Smooth muscle cell (in vitro differentiated cells): ENCODE data around the gene TMEM223. TPM values are rescaled to one million over a fixed set of nuclear protein-coding genes. Genes with fewer than 3 reads are reported as not detected.
"Not testable (repeated sequence)": the region's sequence is repeated elsewhere in the genome, so short reads cannot be mapped to it uniquely, and the experiment has no call there.

ENCODE experiments used
- DNase-seq: peaks from one replicate; lab custom pipeline; 2025; ENCODE audit not compliant: unreplicated experiment; lab: John Stamatoyannopoulos, UW
- H2AFZ ChIP-seq: fragments of 200-600 bp; sonication (generic); 2 replicates; pipeline ENCODE4 v1.6.0; 2016; ENCODE audit warnings: antibody characterized with exemption, low read depth, mild to moderate bottlenecking
- H3F3A ChIP-seq: fragments of 200-600 bp; sonication (generic); 2 replicates; pipeline ENCODE4 v1.6.0; 2017; ENCODE audit warnings: antibody characterized with exemption, low read depth
- H3K27ac ChIP-seq: fragments of 200-600 bp; sonication (generic); 2 replicates; pipeline ENCODE4 v1.5.1; 2016; ENCODE audit warnings: low read depth, mild to moderate bottlenecking
- H3K27me3 ChIP-seq: fragments of 200-600 bp; sonication (generic); 2 replicates; pipeline ENCODE4 v1.6.1; 2016; ENCODE audit warnings: low read depth, mild to moderate bottlenecking
- H3K36me3 ChIP-seq: fragments of 200-600 bp; sonication (generic); 2 replicates; pipeline ENCODE4 v1.5.1; 2016; ENCODE audit warnings: low read depth
- H3K4me1 ChIP-seq: fragments of 200-600 bp; sonication (generic); 2 replicates; pipeline ENCODE4 v1.5.1; 2016; ENCODE audit warnings: low read depth
- H3K4me2 ChIP-seq: fragments of 200-600 bp; sonication (generic); 2 replicates; pipeline ENCODE4 v1.6.0; 2016; ENCODE audit warnings: mild to moderate bottlenecking
- H3K4me3 ChIP-seq: fragments of 200-600 bp; sonication (generic); 2 replicates; pipeline ENCODE4 v1.5.1; 2016; ENCODE audit warnings: mild to moderate bottlenecking
- H3K79me2 ChIP-seq: fragments of 200-600 bp; sonication (generic); 2 replicates; pipeline ENCODE4 v1.6.0; 2016; ENCODE audit warnings: low read depth, mild to moderate bottlenecking
- H3K9ac ChIP-seq: fragments of 200-600 bp; sonication (generic); 2 replicates; pipeline ENCODE4 v1.6.0; 2016; ENCODE audit warnings: low read depth
- H3K9me3 ChIP-seq: fragments of 200-600 bp; sonication (generic); replicated peaks from 2 replicates; pipeline ENCODE4 v1.5.1; 2016; ENCODE audit warnings: low read depth
- H4K20me1 ChIP-seq: fragments of 200-600 bp; sonication (generic); 2 replicates; pipeline ENCODE4 v1.6.0; 2016; ENCODE audit warnings: low read depth
- CTCF ChIP-seq: fragments of 200-600 bp; sonication (generic); IDR thresholded peaks from 2 replicates; pipeline ENCODE4 v1.5.1; 2017; ENCODE audit warnings: borderline replicate concordance, mild to moderate bottlenecking, antibody characterized with exemption; ENCODE audit not compliant: insufficient read depth, poor library complexity, severe bottlenecking
- WGBS: methylation state at CpG from one replicate; pipeline ENCODE4 v1.1.7; 2016; ENCODE audit warnings: low lambda C conversion rate; 5-methylcytosine and 5-hydroxymethylcytosine counted together
- polyA plus RNA-seq: library from polyadenylated mRNA; unstranded; fragments of >200 nt; fragmentation: Nextera tagmentation; extraction: Ambion mirVana; gene quantifications from 2 replicates; pipeline ENCODE4 v1.2.1, GENCODE V29; 2016
- total RNA-seq: library from RNA; depleted of rRNA; stranded (reverse); fragments of >200 nt; gene quantifications from 2 replicates; pipeline ENCODE4 v1.2.3, GENCODE V29; 2014

Gene TMEM223
- total and polyA plus RNA-seq, 2 experiments from 2014 or later, result 40.8 to 43.2 TPM

- no peaks in the 10 kb centered on the region for H3K36me3 ChIP-seq
- H3K4me1 ChIP-seq, result peaks cover 13% of the 10 kb centered on the region
- no peaks in the 10 kb centered on the region for H3K27me3 ChIP-seq
- H3K4me3 ChIP-seq, result peak overlapping the region; percentile 57
- WGBS, result 16% methylated on average over 18 of the region's 18 CpGs
- H2AFZ ChIP-seq, result peak overlapping the region; percentile 52
- H3K79me2 ChIP-seq, result peaks cover 14% of the 10 kb centered on the region
- peak overlapping the region; percentile 84 for H3K4me2 ChIP-seq
- H3K9me3 ChIP-seq, result no peaks in the 10 kb centered on the region
- peak overlapping the region; percentile 82 for H3K27ac ChIP-seq
- no peak for DNase-seq
- H4K20me1 ChIP-seq, result no peaks in the 10 kb centered on the region
- peaks cover 4% of the 10 kb centered on the region for H3F3A ChIP-seq
- TF ChIP-seq CTCF, result no peak
- peak overlapping the region; percentile 43 for H3K9ac ChIP-seq
Measured at GRCh38 chr11:62770778-62771143, 21.0 kb downstream of the TMEM223 start.

- not testable (repeated sequence) for DNase-seq, H3K36me3 ChIP-seq, H3K27ac ChIP-seq, H2AFZ ChIP-seq, H3F3A ChIP-seq, H3K9ac ChIP-seq, H3K4me1 ChIP-seq, H3K9me3 ChIP-seq, H4K20me1 ChIP-seq, H3K27me3 ChIP-seq
- 35% methylated on average over 9 of the region's 9 CpGs for WGBS
- Histone ChIP-seq H3K4me2 (peak overlapping the region; percentile 97), H3K79me2 (peaks cover 11% of the 10 kb centered on the region), H3K4me3 (peak overlapping the region; percentile 67)
Measured at GRCh38 chr11:62760867-62761227, 31.0 kb downstream of the TMEM223 start.

GRCh38 chr11:62757846-62758788, 33.7 kb downstream of the TMEM223 start:
- Histone ChIP-seq H3K4me2 (no peak overlapping the region), H3K9ac (no peak overlapping the region), H3K27ac (no peak overlapping the region), H3K9me3 (no peaks in the 10 kb centered on the region), H3K4me3 (no peak overlapping the region), H3F3A (no peaks in the 10 kb centered on the region), H3K79me2 (peaks cover 15% of the 10 kb centered on the region), H3K4me1 (peaks cover 4% of the 10 kb centered on the region), H2AFZ (peak overlapping the region; percentile 69), H3K36me3 (no peaks in the 10 kb centered on the region), H3K27me3 (no peaks in the 10 kb centered on the region), H4K20me1 (no peaks in the 10 kb centered on the region)
- DNase-seq, result no peak
- TF ChIP-seq CTCF, result no peak
- 46% methylated on average over 9 of the region's 9 CpGs for WGBS

GRCh38 chr11:62755086-62755615, 36.7 kb downstream of the TMEM223 start:
- Histone ChIP-seq H2AFZ (no peak overlapping the region), H3K4me1 (no peaks in the 10 kb centered on the region)

More at GRCh38 chr11:62755086-62755615, 36.7 kb downstream of the TMEM223 start:
- no peaks in the 10 kb centered on the region for H4K20me1 ChIP-seq
- H3K27me3 ChIP-seq, result no peaks in the 10 kb centered on the region
- H3K9ac ChIP-seq, result no peak overlapping the region
- no peak overlapping the region for H3K27ac ChIP-seq
- no peaks in the 10 kb centered on the region for H3K9me3 ChIP-seq
- DNase-seq, result no peak
- H3K36me3 ChIP-seq, result no peaks in the 10 kb centered on the region
- H3K4me3 ChIP-seq, result no peak overlapping the region
- WGBS, result 89% methylated on average over 10 of the region's 10 CpGs
- peaks cover 21% of the 10 kb centered on the region for H3K79me2 ChIP-seq
- TF ChIP-seq CTCF, result no peak
- no peak overlapping the region for H3K4me2 ChIP-seq
- no peaks in the 10 kb centered on the region for H3F3A ChIP-seq
